Inflammatory macrophage (primary cell): ENCODE results near the gene CDC42EP1.
A peak's percentile ranks its signal among the peaks of the same experiment; 100 is the strongest.
"Not testable (repeated sequence)": the region's sequence is repeated elsewhere in the genome, so short reads cannot be mapped to it uniquely, and the experiment has no call there.

Source experiments
- DNase-seq, 2 donors: peaks; one replicate each; pipeline ENCODE4 v3.0.0-alpha.2; 2020 to 2022

The CDC42EP1 gene

GRCh38 chr22:37535159-37535558, 25.1 kb upstream of the CDC42EP1 start:
- DNase-seq = no peak

- DNase-seq = peak; percentile 94
These were observed 21.5 kb upstream of the CDC42EP1 start for GRCh38 chr22:37538590-37539357.

- DNase-seq = not testable (repeated sequence)
These were observed 20.5 kb upstream of the CDC42EP1 start for GRCh38 chr22:37539790-37540189.

DNA sequence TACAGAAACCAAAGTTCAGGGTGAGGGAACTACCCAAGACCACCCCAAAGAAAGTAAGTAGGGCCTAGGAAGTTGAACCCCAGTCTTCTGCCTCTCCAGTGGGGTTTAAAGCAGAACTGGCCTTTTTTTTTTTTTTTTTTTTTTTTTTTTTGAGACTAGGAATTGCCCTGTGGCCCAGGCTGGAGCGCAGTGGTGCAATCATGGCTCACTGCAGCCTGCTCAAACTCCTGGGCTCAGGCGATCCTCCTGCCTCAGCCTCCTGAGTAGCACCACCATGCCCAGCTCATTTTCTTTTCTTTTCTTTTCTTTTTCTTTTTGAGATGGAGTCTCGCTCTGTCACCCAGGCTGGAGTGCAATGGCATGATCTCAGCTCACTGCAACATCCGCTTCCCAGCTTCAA, 17.9 kb upstream of the CDC42EP1 start:
- DNase-seq = peak; percentile 61 to 66

- no peak for DNase-seq
These were observed 17.3 kb upstream of the CDC42EP1 start for GRCh38 chr22:37542959-37543358.

- DNase-seq = peak; percentile 71 to 75
These were observed 15.2 kb upstream of the CDC42EP1 start for GRCh38 chr22:37544955-37545702.

DNA sequence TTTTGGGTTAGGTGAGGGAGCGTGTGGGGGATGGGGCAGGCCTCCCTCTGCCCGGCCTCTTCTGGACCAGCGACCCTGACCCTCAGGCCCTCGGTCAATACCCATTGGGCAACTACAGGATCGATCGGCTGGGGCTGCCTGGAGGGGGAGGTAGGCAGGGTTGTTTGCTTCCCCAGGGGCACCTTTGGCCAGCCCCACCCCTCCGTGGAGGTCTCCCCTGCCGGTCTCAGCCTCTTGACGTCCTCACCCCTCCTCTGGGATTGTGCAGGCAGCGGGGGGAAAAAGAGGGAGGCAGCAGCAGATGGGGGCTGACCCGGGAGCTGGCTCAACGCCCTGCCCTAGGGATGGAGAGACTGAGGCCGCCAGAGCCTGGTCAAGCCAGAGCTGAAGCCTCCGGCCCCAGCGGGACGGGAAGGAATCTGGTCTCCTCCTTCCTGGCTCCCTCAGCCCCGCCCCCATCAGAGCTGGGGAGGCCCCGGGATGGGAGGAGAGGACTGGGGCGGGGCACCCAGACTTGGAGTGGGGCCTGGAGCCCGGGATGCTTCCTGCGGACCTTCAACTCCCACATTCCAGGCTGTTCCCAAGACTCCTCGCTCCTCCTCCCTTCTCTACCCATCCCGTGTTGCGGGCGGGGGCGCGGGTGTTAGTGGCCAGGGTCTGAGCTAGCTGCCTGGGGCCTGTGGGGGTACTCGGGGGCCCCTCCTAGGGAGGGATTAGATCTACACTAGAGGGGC, 14.4 kb upstream of the CDC42EP1 start:
- DNase-seq = no peak

DNA sequence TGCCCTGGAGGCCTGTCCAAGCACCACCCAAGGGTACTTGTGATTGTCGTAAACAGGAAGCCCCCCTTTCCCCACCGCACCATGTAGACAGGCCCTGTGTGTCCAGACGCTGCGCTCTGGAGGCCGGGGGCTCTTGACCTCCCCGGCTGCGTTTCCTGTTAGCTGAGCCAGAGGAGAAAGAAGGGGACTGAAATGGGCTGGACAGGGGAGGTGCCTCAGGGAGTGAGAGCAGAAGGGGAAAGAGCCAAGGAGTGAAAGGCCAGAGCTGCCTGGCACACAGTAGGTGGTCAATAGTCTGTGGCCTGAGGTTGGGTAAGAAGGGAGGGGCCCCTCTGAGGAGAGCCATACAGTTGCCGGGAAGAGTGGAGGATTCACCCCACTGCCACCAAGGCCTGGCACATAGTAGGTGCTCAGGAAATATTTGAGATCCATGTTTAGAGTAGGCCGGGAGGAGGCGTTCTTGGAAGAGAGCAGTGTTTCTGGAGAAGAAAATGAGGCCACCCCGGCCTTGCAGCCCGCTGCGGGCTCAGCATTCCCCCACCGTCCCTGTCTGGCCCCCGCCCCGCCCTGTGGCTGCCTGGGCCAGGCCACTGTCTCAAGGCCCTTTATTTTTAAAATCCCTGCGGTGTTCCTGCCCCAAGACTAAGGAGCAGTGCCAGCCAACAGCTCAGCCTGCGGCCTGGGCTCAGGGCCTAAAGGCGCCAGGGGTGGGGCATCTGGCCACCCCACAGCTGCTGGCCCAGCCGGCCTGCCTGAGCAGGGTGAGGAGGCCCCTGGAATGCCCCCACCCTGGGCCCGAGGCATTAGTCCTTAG, 13.6 kb upstream of the CDC42EP1 start:
- no peak for DNase-seq

GRCh38 chr22:37547251-37547741, 13.0 kb upstream of the CDC42EP1 start:
- no peak for DNase-seq

DNA sequence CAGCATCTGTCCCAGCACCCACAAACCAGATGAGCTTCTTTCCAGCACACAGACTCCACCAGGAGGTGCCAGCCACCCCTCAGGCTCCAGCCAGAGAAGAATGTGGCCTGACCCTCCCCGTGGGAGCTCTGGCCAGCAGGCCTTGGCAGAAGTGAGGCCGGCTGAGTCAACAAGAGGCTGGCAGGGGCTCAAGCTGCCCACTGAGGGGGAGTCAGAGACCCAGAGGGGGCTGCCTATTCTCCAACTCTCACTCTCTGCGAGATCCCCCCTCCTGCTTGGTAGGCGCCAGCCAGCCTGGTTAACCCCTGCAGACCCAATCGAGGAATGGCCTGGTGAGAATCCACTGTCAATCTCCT, 10.6 kb upstream of the CDC42EP1 start:
- DNase-seq = no peak

DNA sequence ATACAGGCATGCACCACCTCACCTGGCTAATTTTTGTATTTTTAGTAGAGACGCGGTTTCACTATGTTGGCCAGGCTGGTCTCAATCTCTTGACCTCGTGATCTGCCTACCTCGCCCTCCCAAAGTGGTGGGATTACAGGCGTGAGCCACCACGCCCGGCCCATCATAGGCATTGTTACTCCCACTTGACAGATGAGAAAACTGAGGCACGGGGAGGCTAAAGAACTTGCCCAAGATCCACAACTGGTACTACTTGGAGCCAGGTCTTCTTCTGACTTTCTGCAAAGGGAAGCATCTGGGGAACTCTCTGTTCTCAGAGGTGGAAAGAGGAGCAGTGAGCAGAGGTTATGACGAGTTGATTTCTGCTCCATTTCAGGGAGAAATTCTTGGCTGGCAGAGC, 9.4 kb upstream of the CDC42EP1 start:
- DNase-seq = not testable (repeated sequence)

DNA sequence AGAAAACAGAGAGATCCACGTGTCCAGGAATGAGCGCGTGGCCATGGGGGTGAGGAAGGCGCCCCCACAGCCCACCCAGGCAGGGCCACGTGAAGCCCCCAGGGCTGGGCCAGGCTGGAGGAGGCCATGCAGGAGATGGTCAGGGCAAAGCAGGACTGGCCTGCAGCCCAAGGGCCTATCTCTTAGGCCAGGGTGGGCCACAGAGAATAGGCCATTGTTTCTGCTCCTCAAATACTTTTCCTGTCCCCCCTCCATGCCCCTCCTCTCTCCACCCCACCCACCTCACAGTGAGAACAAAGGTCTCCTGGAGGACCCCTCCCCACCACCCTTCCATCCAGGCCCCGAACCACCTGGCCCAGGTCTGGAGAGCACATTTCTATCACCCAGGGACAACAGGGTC, 8.3 kb upstream of the CDC42EP1 start:
- no peak for DNase-seq

- DNase-seq = no peak
These were observed 7.6 kb upstream of the CDC42EP1 start for GRCh38 chr22:37552524-37553163.

- DNase-seq = no peak
These were observed 6.6 kb upstream of the CDC42EP1 start for GRCh38 chr22:37553725-37554124.

DNA sequence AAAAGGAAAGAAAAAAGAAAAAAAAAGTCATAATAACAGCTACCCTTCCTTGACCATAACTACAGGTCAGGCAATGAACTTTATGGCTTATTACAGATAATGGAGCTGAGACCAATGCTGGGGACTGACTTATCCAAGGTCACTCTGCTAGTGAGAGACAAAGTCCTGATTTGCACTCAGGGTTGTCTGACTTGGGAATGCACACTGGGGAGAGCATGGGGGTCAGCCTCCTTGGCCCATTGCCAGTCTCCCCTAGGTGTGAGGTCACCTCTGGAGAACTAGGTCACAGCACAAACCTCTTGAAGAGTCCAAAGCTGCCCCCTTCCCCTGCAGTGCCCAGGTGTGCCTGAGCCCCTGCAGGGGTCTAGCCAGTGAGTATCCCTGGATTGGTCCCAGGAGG, 5.3 kb upstream of the CDC42EP1 start:
- DNase-seq = no peak

DNA sequence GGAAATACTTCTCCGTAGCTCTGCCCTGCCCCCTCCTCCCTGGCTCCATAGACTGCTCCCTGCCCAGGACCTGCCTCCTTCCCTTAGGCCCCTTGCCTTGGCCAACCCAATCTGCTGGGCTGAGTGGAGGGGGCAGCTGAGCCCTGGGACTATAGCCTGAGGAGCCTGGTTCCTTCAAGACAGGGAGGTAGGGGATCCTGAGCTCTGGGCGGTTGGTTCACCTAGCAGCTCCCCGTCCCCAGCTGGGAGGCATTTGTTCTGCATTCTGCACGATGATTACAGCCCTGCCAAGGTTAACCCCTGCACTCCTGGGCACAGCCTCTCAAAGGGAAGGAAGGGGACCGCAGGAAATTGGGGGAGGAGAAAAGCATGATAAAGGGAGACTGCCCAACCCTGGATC, 3.6 kb upstream of the CDC42EP1 start:
- no peak for DNase-seq

DNA sequence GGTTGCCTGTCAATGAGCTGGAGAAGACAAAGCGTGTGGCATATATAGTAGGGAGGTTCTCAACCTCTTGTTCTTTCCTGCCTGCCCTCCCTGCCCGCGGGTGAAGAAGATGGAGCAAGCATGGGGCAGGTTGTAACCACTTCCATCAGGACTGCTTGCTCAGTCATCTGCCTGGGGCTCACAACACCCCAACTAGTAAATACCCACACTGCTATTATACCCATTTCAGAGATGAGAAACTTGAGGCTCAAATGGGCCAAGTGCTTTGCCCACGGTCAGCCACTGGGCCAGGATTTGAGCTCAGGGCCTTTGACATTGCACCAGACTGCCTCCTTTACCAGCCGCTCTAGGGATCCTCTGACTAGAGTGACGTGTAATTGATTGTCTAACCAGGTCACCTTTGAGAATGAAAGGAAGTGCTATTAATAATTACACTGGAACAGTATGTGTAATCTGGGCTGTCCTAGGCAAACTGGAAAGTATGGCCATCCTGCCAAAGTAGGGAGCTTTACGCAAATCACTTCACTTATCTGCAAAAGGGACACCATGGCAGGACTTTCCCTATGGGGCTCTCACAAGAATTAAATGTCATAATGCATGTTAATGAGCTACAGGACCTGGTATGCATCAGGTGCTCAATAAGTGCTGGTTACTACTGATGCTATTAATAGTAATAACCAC, 2.8 kb upstream of the CDC42EP1 start:
- no peak for DNase-seq

DNA sequence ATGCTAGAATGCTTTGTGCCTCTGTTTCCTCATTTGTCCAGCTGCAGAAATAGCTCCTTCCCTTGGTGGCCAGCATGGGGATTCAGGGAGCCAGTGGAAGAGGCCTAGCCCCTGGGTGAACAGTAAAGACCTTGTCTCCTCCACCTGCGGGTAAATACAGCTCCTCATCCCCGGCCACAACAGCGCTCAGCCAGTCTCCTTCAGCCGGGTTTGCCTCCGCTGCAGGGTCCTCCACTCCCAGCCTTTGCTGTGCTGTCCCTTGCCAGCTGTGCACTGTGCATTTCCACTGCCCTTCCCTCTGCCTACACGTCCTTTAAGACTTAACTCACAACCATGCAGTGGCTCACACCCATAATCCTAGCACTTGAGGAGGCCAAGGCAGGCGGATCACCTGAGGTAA, 1.5 kb upstream of the CDC42EP1 start:
- no peak for DNase-seq

DNA sequence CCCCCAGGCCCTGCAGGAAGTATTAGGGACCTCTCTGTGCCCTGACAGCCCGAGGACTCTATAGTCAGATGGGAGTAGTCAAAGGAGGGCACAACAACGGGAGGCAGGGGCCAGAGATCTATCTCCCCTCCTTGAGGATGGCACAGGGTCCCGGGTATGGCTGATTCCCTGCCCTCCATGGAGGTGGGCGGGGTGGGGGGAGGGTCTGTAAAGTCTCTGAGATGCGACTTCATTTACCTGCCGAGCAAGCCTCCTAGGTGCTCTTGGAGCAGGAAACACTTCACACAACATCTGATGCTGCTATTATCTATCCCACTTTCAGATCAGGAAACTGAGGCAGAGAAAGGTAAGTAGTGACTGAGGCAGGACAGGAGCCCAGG, 769 bp upstream of the CDC42EP1 start:
- no peak for DNase-seq

DNA sequence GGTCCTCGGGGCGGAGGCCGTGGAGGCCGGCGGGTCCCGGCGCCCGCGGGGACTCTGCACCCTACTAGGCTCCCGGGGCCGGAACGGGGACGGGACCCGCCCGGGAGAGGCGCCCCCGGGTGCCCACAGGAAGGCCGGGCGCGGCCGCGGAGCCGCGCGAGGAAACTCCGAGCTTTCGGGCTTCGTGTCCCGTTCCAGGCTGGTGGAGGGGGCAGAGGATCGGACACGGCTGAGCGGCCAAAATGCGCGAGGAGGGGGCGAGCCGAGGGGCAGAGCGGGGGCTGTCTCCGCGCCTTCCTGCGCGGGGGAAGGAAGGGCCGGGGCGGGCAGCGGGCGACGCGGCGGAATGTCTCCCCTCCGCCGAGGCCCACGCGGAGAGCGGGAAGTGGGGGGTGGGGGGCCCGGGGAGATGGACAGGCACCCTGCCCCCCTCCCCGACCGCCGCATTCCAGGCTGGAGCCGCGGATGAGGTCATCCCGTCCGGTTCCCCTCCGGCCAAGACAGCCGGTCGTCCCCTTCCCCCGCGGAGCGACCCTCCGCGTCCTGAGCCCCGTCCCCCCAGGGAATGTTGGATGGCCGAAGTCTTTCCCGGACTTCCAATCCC, 430 bp downstream of the CDC42EP1 start:
- DNase-seq = peak in 1 of 2 donors; percentile 17
